Upper lobe of right lung (tissue), 1 donor: ENCODE results near the gene EFCAB11. TPM values are rescaled to one million over a fixed set of nuclear protein-coding genes. Genes with fewer than 3 reads are reported as not detected.

ENCODE experiments used
- ATAC-seq: fragments of 200-7000 bp; cut with Tn5 transposase; one replicate; pipeline ENCODE4 v1.9.1; 2020; ENCODE audit warnings: mild to moderate bottlenecking, moderate library complexity
- DNase-seq: peaks from one replicate; pipeline ENCODE4 v3.0.0-alpha.2; 2020
- H3K27ac ChIP-seq: fragments of 200-600 bp; one replicate; pipeline ENCODE4 v1.8.0; 2022
- H3K27me3 ChIP-seq: fragments of 200-600 bp; one replicate; pipeline ENCODE4 v1.8.0; 2022; ENCODE audit warnings: mild to moderate bottlenecking
- H3K36me3 ChIP-seq: fragments of 200-600 bp; one replicate; pipeline ENCODE4 v1.8.0; 2022
- H3K4me1 ChIP-seq: fragments of 200-600 bp; one replicate; pipeline ENCODE4 v1.8.0; 2022
- H3K4me3 ChIP-seq: fragments of 200-600 bp; one replicate; pipeline ENCODE4 v1.8.0; 2022; ENCODE audit warnings: mild to moderate bottlenecking
- H3K9me3 ChIP-seq: fragments of 200-600 bp; one replicate; pipeline ENCODE4 v1.8.0; 2022
- intact Hi-C: fragments of 100-400 bp; cut with DNase I; formaldehyde crosslinking; loops from one replicate; pipeline ENCODE4 v1.11.0; 2022
- long read RNA-seq: library from polyadenylated mRNA; unstranded; transcript quantifications from one replicate; pipeline ENCODE4 v2.0.0, GENCODE V29; 2021
- total RNA-seq: library from RNA; stranded (reverse); fragmentation: NEBNext Ultra II Directional; extraction: Animal tissue kit (Norgen Biotek cat#: 25700); gene quantifications from one replicate; pipeline ENCODE4 v1.2.1, GENCODE V29; 2021
- TF ChIP-seq, protein P1 (sequence below): fragments of 200-600 bp; IDR thresholded peaks from one replicate; pipeline ENCODE4 v1.8.0; 2022; ENCODE audit warnings: antibody characterized with exemption
- donor health status: DM: no; HTN: yes; CAD: no; lungs with severe emphysema.

Gene EFCAB11, protein sequence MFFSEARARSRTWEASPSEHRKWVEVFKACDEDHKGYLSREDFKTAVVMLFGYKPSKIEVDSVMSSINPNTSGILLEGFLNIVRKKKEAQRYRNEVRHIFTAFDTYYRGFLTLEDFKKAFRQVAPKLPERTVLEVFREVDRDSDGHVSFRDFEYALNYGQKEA
- 4.0 TPM for total RNA-seq
- long read RNA-seq, partial matches to known transcripts, result 0 of 1 reads
- long read RNA-seq, other reads (novel, unspliced or antisense), result 0 of 1 reads

DNA sequence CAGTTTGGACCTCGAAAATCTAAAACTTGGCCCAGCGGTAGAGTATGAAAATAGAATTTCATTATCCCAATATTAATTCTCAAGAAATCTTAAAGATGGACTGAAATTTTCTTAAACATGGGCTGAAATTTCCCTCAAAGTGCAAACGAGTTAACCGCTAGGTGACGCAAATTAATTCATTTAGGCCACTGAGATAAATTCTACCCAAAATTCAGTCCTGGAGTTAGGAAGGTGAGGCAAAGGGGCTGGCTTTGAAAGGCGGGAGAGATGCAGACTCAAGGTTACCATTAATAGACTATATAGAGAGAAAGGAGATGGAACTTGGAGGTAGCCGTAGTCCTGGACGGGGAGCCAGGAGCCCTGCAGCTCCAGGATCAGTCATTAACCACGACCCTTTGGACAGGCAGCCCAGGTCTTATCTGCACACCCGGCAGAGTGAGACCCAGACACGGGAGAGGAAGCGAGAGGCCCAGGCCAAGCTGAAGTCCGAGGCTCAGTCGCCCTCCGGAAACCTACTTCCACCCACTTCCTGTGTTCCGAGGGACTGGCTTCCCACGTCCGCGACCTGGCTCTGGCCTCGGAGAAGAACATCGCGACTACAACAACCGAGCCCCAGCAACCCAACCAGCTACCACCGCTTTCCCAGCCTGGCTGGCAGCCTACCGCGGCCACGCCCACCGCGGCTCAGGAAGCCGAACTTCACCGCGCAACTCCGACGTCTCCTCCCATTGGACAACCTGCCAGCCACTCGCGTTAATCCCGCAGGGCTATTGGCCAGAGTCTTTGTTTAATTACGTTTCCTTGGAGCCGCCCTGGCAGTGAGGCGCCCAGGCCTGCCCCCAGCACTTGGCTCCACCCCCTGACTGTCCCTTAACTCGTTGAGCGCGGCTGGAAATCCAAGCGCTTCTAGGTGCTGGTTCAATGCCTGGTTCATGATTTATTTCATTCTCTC is at the start of gene EFCAB11:
TSS of gene EFCAB11 (minus strand) at position 661 of the 952 bp plus-strand sequence. CDS start at position 591, 70 bp downstream.
- H3K27me3 ChIP-seq, result no peaks in the 10 kb centered on the region
- intact Hi-C loops, result no loop called here
- peak within 1 kb of the TSS; percentile 81 for H3K4me3 ChIP-seq
- peak; percentile 95 for DNase-seq
- H3K9me3 ChIP-seq, result no peaks in the 10 kb centered on the region
- H3K27ac ChIP-seq, result peak within 1 kb of the TSS; percentile 87
- ATAC-seq, result peak; percentile 95
- no peaks in the 10 kb centered on the region for H3K36me3 ChIP-seq
- H3K4me1 ChIP-seq, result peaks cover 15% of the 10 kb centered on the region
- TF ChIP-seq, protein P1, sequence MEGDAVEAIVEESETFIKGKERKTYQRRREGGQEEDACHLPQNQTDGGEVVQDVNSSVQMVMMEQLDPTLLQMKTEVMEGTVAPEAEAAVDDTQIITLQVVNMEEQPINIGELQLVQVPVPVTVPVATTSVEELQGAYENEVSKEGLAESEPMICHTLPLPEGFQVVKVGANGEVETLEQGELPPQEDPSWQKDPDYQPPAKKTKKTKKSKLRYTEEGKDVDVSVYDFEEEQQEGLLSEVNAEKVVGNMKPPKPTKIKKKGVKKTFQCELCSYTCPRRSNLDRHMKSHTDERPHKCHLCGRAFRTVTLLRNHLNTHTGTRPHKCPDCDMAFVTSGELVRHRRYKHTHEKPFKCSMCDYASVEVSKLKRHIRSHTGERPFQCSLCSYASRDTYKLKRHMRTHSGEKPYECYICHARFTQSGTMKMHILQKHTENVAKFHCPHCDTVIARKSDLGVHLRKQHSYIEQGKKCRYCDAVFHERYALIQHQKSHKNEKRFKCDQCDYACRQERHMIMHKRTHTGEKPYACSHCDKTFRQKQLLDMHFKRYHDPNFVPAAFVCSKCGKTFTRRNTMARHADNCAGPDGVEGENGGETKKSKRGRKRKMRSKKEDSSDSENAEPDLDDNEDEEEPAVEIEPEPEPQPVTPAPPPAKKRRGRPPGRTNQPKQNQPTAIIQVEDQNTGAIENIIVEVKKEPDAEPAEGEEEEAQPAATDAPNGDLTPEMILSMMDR, result no peak

GRCh38 chr14:90003526-90004307 is 49.2 kb upstream of the EFCAB11 start:
- no peaks in the 10 kb centered on the region for H3K4me1 ChIP-seq
- no peak overlapping the region for H3K4me3 ChIP-seq
- no peaks in the 10 kb centered on the region for H3K9me3 ChIP-seq
- ATAC-seq (no peak), DNase-seq (no peak)
- H3K27ac ChIP-seq, result no peak overlapping the region
- intact Hi-C loops, result no loop called here
- TF ChIP-seq, protein P1, result no peak
- H3K27me3 ChIP-seq, result no peaks in the 10 kb centered on the region
- H3K36me3 ChIP-seq, result peaks cover 4% of the 10 kb centered on the region

DNA sequence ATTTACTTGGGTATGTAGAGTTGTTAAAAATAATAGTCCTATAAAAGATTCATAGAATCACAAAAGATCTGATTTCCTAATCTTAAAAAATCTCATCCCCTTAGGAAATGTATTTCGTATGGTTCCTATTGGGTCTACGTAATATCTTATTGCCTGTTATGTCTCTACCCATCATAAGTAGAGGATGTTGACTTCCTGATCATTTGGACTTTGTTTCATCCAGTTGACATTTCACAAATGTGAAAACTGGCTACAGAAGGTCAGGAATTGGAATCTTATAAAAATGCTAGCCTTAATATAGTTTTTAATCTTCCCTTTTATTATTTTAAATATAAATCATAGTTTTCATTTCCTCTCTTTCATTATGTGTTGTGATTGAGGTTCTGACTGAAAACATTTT is 46.4 kb upstream of the EFCAB11 start:
- intact Hi-C loops, result no loop called here
- Histone ChIP-seq H3K36me3 (peaks cover 15% of the 10 kb centered on the region), H3K4me3 (no peak overlapping the region), H3K27ac (no peak overlapping the region), H3K9me3 (no peaks in the 10 kb centered on the region), H3K4me1 (no peaks in the 10 kb centered on the region), H3K27me3 (no peaks in the 10 kb centered on the region)
- DNase-seq, result no peak
- ATAC-seq, result no peak
- TF ChIP-seq, protein P1, result no peak

GRCh38 chr14:89996963-89997362 is 42.4 kb upstream of the EFCAB11 start:
- no peak for DNase-seq
- Histone ChIP-seq H3K27ac (no peak overlapping the region), H3K36me3 (peaks cover 38% of the 10 kb centered on the region), H3K4me1 (no peaks in the 10 kb centered on the region), H3K9me3 (no peaks in the 10 kb centered on the region), H3K4me3 (no peak overlapping the region), H3K27me3 (no peaks in the 10 kb centered on the region)
- TF ChIP-seq, protein P1, result no peak
- intact Hi-C loops, result no loop called here
- ATAC-seq, result no peak

DNA sequence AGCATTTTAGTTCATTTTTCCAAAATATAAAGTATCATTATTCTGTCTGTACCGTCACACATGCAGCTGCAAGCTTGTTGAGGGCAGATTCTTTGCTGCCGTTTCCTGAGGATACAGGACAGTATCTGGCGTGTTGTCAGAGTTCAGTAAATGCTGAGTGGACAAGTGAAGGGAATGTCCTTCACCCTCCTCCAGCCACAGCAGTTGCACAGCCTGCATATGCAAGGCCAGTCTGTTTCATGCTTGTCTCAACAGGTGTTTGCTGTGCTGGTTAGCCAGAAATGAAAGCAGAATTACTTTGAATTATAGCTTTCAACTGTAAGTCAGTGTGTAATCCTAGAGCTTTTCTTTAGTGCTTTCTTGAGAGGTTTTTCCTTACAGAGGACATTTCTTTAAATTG is 37.7 kb upstream of the EFCAB11 start:
- no peak overlapping the region for H3K4me3 ChIP-seq
- TF ChIP-seq, protein P1, result no peak
- no peaks in the 10 kb centered on the region for H3K27me3 ChIP-seq
- no peaks in the 10 kb centered on the region for H3K4me1 ChIP-seq
- H3K9me3 ChIP-seq, result no peaks in the 10 kb centered on the region
- ATAC-seq (no peak), DNase-seq (no peak)
- intact Hi-C loops, result no loop called here
- peaks cover 37% of the 10 kb centered on the region for H3K36me3 ChIP-seq
- no peak overlapping the region for H3K27ac ChIP-seq
